T-helper 22 cell (primary cell): ENCODE data around the gene LDLR.
"Not testable (repeated sequence)": the region's sequence is repeated elsewhere in the genome, so short reads cannot be mapped to it uniquely, and the experiment has no call there.

Experiments used
- DNase-seq: peaks from one replicate; pipeline ENCODE4 v3.0.0-alpha.2; 2020; ENCODE audit warnings: low read depth

LDLR gene

DNA sequence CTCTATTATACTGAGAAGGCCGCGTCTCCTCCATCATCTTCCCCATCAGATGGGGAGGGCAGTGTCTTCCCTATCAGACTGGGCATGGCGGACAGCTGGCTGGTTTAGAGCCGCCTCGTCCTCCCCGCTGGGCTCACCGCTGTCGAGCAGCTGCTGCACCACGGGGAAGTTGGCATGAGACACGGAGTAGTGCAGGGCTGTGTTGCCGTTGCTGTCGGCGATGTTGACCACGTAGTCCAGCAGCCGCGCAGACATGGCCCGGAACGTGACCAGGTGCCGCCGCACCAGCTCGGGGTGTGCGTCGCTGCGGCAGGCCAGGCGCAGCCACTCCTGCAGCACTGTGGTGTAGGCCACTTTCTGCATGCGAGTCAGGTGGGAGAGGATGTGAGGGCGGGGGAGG is 85.1 kb downstream of the LDLR start:
- no peak for DNase-seq

DNA sequence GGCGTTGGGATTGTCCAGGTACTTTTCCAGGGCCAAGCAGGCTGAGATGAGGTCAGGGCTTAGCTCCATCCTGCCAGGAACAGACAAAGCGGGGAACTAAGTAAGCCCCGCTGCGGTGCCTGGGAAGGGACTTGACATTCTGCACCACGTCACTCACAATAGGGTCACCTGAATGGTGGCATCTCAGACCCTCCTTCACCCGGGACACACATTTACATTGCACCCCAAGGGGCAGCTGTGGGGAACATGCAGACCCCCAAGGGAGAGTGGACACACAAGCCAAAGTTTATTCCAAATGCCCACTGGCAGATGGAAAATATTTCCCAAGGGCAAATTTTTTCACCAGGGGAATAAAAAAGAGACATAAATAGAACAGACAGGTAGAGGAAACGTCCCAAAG is 86.7 kb downstream of the LDLR start:
- no peak for DNase-seq

DNA sequence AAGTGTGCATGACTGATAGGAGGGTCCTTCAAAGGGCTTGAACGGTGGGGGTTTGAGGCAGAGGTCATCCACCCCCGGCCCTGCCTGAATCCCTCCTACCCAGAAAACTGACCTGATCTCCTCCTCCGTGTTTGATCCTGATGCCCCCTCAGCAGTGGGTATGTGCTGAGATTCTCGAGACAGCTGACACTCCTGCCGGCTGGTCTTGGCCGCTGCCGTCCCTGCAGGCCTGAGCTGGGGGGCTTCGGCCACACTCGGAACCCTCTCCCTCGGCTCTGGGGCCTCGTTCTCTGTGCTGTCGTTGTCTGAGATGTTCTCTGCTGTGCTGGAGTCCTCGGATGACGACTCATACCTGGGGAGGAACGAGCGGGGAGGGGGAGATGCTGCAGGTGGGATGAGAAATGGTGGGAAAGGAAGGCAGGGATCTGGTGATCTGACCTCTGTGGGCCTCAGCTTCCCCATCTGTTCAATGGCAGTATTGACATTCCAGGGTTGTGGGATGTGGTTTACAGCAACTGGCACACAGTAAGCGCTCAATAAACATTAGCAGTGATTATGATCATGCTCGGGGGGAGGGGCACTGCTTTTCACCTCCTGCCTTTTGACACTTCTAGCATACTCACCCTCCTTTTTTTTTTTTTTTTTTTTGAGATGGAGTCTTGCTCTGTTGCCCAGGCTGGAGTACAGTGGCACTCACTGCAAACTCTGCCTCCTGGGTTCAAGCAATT is 87.4 kb downstream of the LDLR start:
- DNase-seq = no peak

DNA sequence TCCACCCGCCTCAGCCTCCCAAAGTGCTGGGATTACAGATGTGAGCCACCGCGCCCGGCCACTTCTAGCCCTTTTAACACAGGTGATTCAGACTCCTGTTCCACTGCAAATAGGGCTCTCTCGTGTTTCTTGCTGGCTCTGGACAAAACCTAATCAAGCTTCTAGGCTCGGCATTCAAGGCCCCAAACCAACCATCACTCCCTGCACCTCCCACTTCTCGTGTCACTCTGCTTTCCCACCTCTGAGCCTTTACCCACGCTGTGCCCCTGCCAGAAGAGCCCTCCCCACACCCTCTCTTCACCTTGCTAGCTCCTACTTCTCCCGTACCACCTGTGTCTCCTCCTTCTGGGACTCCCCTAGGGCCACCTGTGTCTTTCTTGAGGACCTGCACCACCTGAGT is 88.3 kb downstream of the LDLR start:
- no peak for DNase-seq

DNA sequence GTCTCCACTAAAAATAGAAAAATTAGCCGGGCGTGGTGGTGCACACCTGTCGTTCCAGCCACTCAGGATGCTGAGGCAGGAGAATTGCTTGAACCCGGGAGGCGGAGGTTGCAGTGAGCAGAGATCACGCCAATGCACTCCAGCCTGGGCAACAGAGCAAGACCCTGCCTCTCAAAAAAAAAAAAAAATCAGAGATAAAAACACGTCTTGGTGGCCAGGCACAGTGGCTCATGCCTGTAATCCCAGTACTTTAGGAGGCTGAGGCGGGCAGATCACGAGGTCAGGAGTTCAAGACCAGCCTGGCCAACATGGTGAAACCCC is 89.8 kb downstream of the LDLR start:
- DNase-seq = not testable (repeated sequence)

DNA sequence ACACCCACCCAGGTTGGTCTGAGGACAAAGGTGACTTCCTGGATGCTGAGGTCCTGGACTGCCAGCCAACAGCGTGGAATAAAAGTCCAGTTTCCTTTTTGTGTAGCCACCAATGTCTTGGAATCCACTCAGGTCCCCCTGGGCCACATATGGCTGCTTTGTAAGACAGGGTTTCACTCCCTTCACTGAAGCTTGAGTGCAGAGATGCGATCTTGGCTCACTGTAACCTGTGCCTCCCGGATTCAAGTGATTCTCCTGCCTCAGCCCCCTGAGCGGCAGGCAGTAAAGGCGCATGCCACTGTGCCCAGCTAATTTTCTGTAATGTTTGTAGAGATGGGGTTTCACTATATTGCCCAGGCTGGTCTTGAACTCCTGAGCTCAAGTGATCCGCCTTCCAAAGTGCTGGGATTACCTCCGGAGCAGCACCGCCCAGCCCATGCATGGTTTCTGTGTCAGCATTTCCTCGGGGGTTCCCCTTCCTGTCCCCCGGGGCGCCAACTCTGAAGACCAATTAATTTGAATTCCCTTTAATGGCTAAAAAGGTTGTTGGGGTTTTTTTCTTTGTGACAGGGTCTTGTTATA is 90.5 kb downstream of the LDLR start:
- DNase-seq = no peak

DNA sequence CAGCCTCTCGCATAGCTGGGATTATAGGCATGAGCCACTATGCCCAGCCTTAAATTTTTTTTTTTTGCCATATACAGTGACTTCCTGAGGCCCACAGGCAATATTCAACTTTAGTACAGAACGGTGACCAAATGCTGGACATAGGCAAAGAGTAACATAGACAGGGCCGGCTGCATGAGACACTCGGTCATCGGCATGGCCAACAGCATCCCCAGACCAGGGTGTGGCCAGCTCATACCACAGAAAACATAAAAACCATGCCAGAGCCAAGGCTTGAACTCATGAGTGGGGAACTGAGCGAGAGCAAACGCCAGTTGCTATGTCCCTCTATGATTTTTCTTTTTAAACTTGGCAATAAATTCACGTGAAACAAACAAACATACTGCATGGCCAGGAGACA is 91.1 kb downstream of the LDLR start:
- DNase-seq = no peak

DNA sequence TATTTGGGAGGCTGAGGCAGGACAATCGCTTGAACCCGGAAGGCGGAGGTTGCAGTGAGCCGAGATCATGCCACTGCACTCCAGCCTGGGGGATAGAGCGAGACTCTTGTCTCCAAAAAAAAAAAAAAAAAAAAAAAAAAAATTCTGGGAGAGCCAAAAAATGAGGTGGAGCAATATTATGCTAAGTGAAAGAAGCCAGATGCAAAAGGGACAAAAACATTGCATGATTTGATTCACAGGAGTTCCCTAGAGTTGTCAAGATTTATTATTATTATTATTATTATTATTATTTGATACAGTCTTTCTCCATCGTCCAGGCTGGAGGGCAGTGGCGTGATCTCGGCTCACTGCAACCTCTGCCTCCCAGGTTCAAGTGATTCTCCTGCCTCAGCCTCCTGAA is 91.7 kb downstream of the LDLR start:
- not testable (repeated sequence) for DNase-seq

DNA sequence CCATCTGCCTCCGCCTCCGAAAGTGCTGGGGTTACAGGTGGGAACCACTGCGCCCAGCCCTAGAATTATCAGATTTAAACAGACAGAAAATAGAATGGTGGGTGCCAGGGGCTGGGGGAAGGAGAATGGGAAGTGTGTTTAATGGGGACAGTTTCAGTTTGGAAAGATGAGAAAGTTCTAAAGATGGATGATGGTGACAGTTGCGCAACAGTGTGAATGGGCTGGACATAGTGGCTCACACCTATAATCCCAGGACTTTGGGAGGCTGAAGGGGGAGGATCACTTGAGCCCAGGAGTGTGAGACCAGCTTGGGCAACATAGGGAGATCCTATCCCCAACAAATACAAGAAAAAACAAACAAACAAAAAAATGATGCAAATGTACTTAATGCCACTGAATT is 92.2 kb downstream of the LDLR start:
- no peak for DNase-seq
